B cell (primary cell): ENCODE data around the gene FANCD2. TPM values are rescaled to one million over a fixed set of nuclear protein-coding genes. Genes with fewer than 3 reads are reported as not detected.

Experiments
- ATAC-seq: fragments of 200-7000 bp; cut with Tn5 transposase; one replicate; pipeline ENCODE4 v1.10.0; 2021; ENCODE audit warnings: low read depth, mild to moderate bottlenecking, moderate number of reproducible peaks, moderate library complexity
- CTCF ChIA-PET: fragments of 350-600 bp; sonication (Branson Sonifier 250); formaldehyde crosslinking; loops from one replicate; lab custom pipeline; 2021; ENCODE audit warnings: antibody characterized with exemption, inconsistent platforms; lab: Charles Lee
- POLR2A ChIA-PET: fragments of 350-600 bp; sonication (Branson Sonifier 250); formaldehyde crosslinking; loops from one replicate; lab custom pipeline; 2021; ENCODE audit warnings: antibody characterized with exemption; lab: Charles Lee
- DNase-seq: peaks from one replicate; pipeline ENCODE4 v3.0.0; 2013
- H2AFZ ChIP-seq: 2 replicates; pipeline ENCODE4 v1.6.1; 2012; ENCODE audit warnings: mild to moderate bottlenecking, low read depth, low read length; ENCODE audit not compliant: insufficient read depth, poor library complexity, severe bottlenecking
- H3K27ac ChIP-seq, 2 donors: 1 replicate in 1 of 2; 2 replicates in 1 of 2; pipeline ENCODE4 v1.5.1; 2012 to 2013; ENCODE audit warnings: low read length in 2 of 2, mild to moderate bottlenecking in 2 of 2, moderate library complexity in 1 of 2
- H3K27me3 ChIP-seq, 4 experiments: fragments of 200-600 bp in 1 of 4; sonication (generic) in 1 of 4; replicated peaks in 1 of 4; 1 replicate in 2 of 4; 2 replicates in 2 of 4; pipeline versions ENCODE4 v1.6.1 to v1.7.0; 2013 to 2016; ENCODE audit warnings: low read length in 3 of 4, mild to moderate bottlenecking in 2 of 4, mixed read lengths in 1 of 4, moderate library complexity in 1 of 4; ENCODE audit not compliant: insufficient read depth in 4 of 4, control insufficient read depth in 3 of 4; ENCODE audit errors: control extremely low read depth in 1 of 4
- H3K36me3 ChIP-seq, 2 experiments: replicated peaks in 1 of 2; 1 replicate in 1 of 2; 2 replicates in 1 of 2; pipeline versions ENCODE4 v1.6.1 to v1.7.1; 2013; ENCODE audit warnings: low read length in 1 of 2; ENCODE audit not compliant: insufficient read depth in 2 of 2, control insufficient read depth in 1 of 2; ENCODE audit errors: control extremely low read depth in 1 of 2, extremely low read depth in 1 of 2
- H3K4me1 ChIP-seq, 2 donors: fragments of 200-600 bp in 1 of 2; sonication (generic) in 1 of 2; 1 replicate in 1 of 2; 2 replicates in 1 of 2; pipeline versions ENCODE4 v1.5.1 to v1.6.1; 2013 to 2017; ENCODE audit warnings: low read length in 2 of 2; ENCODE audit not compliant: control insufficient read depth in 2 of 2, insufficient read depth in 2 of 2
- H3K4me2 ChIP-seq: replicated peaks from 2 replicates; pipeline ENCODE3; 2012; ENCODE audit warnings: mild to moderate bottlenecking, low read depth, low read length; ENCODE audit not compliant: poor library complexity, severe bottlenecking
- H3K4me3 ChIP-seq, 5 experiments: fragments of 200-600 bp in 1 of 5; sonication (generic) in 1 of 5; 1 replicate in 3 of 5; 2 replicates in 2 of 5; pipeline versions ENCODE4 v1.5.1 to v1.7.0; 2011 to 2016; ENCODE audit warnings: low read length in 4 of 5, mild to moderate bottlenecking in 4 of 5, low read depth in 2 of 5, control low read depth in 1 of 5, moderate library complexity in 1 of 5; ENCODE audit not compliant: insufficient read depth in 1 of 5; ENCODE audit errors: control extremely low read depth in 1 of 5, extremely low read depth in 1 of 5
- H3K79me2 ChIP-seq: fragments of 200-600 bp; sonication (generic); one replicate; pipeline ENCODE4 v1.6.0; 2016; ENCODE audit warnings: low read length; ENCODE audit not compliant: control insufficient read depth, insufficient read depth
- H3K9ac ChIP-seq: fragments of 200-600 bp; sonication (generic); 2 replicates; pipeline ENCODE4 v1.6.1; 2017; ENCODE audit warnings: mild to moderate bottlenecking, low read length, moderate library complexity
- H3K9me3 ChIP-seq, 3 donors: one replicate each; pipeline versions ENCODE4 v1.6.1 to v1.7.1; 2013; ENCODE audit warnings: low read length in 2 of 3; ENCODE audit not compliant: control insufficient read depth in 2 of 3, insufficient read depth in 1 of 3; ENCODE audit errors: control extremely low read depth in 1 of 3
- H4K20me1 ChIP-seq: 2 replicates; pipeline ENCODE4 v1.6.0; 2012; ENCODE audit warnings: mild to moderate bottlenecking, low read length; ENCODE audit not compliant: insufficient read depth, control insufficient read depth, poor library complexity, severe bottlenecking
- H3K27ac Mint-ChIP-seq: one replicate; pipeline ENCODE4 v1.8.0; 2021; ENCODE audit warnings: mixed read lengths
- H3K27me3 Mint-ChIP-seq: one replicate; pipeline ENCODE4 v1.8.0; 2021; ENCODE audit warnings: mixed read lengths
- H3K4me1 Mint-ChIP-seq: one replicate; pipeline ENCODE4 v1.8.0; 2021; ENCODE audit warnings: mixed read lengths
- H3K4me3 Mint-ChIP-seq: one replicate; pipeline ENCODE4 v1.8.0; 2021; ENCODE audit warnings: mixed read lengths
- H3K9me3 Mint-ChIP-seq: one replicate; pipeline ENCODE4 v1.8.0; 2022; ENCODE audit warnings: mixed read lengths; ENCODE audit not compliant: insufficient read depth
- EZH2 ChIP-seq: IDR thresholded peaks from 2 replicates; pipeline ENCODE4 v1.6.1; 2012; ENCODE audit warnings: borderline replicate concordance, low read depth, mild to moderate bottlenecking, moderate library complexity, low read length; ENCODE audit not compliant: insufficient read depth, poor library complexity, severe bottlenecking
- WGBS: methylation state at CpG from one replicate; pipeline ENCODE4 v1.1.5; 2013; ENCODE audit warnings: missing lambda C conversion rate; ENCODE audit not compliant: insufficient coverage; 5-methylcytosine and 5-hydroxymethylcytosine counted together
- intact Hi-C: fragments of 100-400 bp; cut with micrococcal nuclease; formaldehyde crosslinking; loops from one replicate; pipeline ENCODE4 v1.10.0; 2022
- polyA plus RNA-seq: library from polyadenylated mRNA; depleted of rRNA; stranded (reverse); fragments of >200 nt; gene quantifications from 2 replicates; pipeline ENCODE4 v1.2.3, GENCODE V29; 2012
- total RNA-seq, 2 donors: library from RNA; stranded (reverse); fragments of 120-200 nt in 1 of 2; gene quantifications; 1 replicate in 1 of 2; 2 replicates in 1 of 2; pipeline versions ENCODE4 v1.2.3 to v1.2.4, GENCODE V29; 2013 to 2022
- TF ChIP-seq, protein P1 (sequence below): fragments of 200-600 bp; IDR thresholded peaks from one replicate; pipeline ENCODE4 v1.8.0; 2022; ENCODE audit warnings: antibody characterized with exemption, mild to moderate bottlenecking

FANCD2 gene
- total and polyA plus RNA-seq, 2 donors (not counting 1 experiment from before 2014, with no cell fraction given) = 31.7 to 65.8 TPM

DNA sequence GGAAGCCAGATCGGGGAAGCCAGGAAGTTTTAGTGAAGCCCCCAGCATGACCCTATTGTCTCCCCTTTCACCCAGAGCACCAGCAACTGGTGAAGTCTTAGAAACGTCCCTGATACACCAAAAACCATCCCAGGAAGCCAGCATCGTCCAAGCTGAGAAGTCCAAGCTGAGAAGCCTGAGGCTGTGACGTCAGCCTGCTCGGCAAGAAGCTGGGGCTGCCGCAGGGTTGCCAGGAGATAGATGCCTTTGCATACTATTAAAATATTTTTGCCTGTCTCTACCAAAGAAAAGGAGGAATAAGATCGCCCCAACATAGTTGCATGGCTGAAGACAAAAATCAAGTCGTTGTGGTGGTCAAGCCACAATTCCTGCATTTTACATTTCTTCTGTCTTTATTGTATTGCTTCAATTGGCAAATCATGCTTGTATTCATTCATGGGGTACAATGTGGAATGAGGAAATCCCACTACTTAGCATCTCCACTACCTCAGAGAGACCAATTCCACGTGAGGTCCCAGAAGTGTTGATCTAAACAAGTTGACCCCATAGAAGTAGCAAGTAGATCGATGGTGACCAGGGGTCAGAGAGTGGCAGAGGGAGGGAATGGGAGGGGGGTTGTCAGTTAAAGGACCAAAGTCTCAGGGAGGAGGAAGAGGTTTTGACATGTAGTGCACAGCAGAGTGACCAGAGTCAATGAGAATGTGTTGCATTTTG lies 20.0 kb upstream of the FANCD2 start:
- Histone ChIP-seq H3K4me1 (peaks cover 14 to 25% of the 10 kb centered on the region in 2 donors), H2AFZ (no peak overlapping the region), H3K79me2 (peaks cover 10% of the 10 kb centered on the region), H3K27me3 (no peaks in the 10 kb centered on the region), H3K4me2 (no peak overlapping the region), H3K9me3 (no peaks in the 10 kb centered on the region), H3K4me3 (no peak overlapping the region), H3K36me3 (no peaks in the 10 kb centered on the region), H3K9ac (no peak overlapping the region), H3K27ac (no peak overlapping the region), H4K20me1 (peaks cover 8% of the 10 kb centered on the region)
- ChIA-PET CTCF (no interaction called here), POLR2A (no interaction called here)
- Mint-ChIP-seq H3K27ac (no peak overlapping the region), H3K9me3 (no peaks in the 10 kb centered on the region), H3K4me1 (peaks cover 17% of the 10 kb centered on the region), H3K4me3 (no peak overlapping the region), H3K27me3 (no peaks in the 10 kb centered on the region)
- intact Hi-C loops = no loop called here
- no peak for TF ChIP-seq EZH2
- TF ChIP-seq, protein P1, sequence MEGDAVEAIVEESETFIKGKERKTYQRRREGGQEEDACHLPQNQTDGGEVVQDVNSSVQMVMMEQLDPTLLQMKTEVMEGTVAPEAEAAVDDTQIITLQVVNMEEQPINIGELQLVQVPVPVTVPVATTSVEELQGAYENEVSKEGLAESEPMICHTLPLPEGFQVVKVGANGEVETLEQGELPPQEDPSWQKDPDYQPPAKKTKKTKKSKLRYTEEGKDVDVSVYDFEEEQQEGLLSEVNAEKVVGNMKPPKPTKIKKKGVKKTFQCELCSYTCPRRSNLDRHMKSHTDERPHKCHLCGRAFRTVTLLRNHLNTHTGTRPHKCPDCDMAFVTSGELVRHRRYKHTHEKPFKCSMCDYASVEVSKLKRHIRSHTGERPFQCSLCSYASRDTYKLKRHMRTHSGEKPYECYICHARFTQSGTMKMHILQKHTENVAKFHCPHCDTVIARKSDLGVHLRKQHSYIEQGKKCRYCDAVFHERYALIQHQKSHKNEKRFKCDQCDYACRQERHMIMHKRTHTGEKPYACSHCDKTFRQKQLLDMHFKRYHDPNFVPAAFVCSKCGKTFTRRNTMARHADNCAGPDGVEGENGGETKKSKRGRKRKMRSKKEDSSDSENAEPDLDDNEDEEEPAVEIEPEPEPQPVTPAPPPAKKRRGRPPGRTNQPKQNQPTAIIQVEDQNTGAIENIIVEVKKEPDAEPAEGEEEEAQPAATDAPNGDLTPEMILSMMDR = no peak
- DNase-seq (no peak), ATAC-seq (no peak)
- 83% methylated on average over 3 of the region's 10 CpGs for WGBS

DNA sequence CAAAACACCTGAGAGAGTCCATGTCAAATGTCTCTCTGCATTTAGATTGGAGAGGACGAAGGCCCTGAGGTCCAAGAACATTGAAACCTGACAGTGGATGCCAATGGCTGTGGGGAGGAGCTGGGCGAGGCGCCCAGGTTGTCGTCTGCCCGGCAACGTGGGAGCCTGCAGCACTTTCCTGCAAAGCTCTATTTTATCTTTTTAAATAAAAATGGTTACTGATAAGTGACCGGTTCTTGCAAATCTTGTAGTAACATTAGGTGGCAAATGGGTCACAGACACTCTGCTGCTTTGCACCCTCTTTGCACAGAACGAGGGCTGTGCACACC lies 19.5 kb upstream of the FANCD2 start:
- H3K4me1 Mint-ChIP-seq = peaks cover 19% of the 10 kb centered on the region
- no peaks in the 10 kb centered on the region for H3K27me3 Mint-ChIP-seq
- Histone ChIP-seq H3K9me3 (no peaks in the 10 kb centered on the region), H3K36me3 (no peaks in the 10 kb centered on the region), H3K27ac (no peak overlapping the region), H3K9ac (no peak overlapping the region), H3K4me2 (no peak overlapping the region), H2AFZ (no peak overlapping the region), H4K20me1 (peaks cover 8% of the 10 kb centered on the region), H3K79me2 (peaks cover 10% of the 10 kb centered on the region), H3K27me3 (no peaks in the 10 kb centered on the region), H3K4me1 (peaks cover 14 to 29% of the 10 kb centered on the region in 2 donors), H3K4me3 (no peak overlapping the region)
- CTCF ChIA-PET = no interaction called here
- TF ChIP-seq, protein P1 = no peak
- no peak for TF ChIP-seq EZH2
- H3K4me3 Mint-ChIP-seq = no peak overlapping the region
- 100% methylated on average over 4 of the region's 8 CpGs for WGBS
- no peaks in the 10 kb centered on the region for H3K9me3 Mint-ChIP-seq
- no peak overlapping the region for H3K27ac Mint-ChIP-seq
- POLR2A ChIA-PET = no interaction called here
- intact Hi-C loops = no loop called here
- DNase-seq = no peak
- ATAC-seq = no peak
